ENCODE data around the gene OPRD1.

Gene OPRD1

DNA sequence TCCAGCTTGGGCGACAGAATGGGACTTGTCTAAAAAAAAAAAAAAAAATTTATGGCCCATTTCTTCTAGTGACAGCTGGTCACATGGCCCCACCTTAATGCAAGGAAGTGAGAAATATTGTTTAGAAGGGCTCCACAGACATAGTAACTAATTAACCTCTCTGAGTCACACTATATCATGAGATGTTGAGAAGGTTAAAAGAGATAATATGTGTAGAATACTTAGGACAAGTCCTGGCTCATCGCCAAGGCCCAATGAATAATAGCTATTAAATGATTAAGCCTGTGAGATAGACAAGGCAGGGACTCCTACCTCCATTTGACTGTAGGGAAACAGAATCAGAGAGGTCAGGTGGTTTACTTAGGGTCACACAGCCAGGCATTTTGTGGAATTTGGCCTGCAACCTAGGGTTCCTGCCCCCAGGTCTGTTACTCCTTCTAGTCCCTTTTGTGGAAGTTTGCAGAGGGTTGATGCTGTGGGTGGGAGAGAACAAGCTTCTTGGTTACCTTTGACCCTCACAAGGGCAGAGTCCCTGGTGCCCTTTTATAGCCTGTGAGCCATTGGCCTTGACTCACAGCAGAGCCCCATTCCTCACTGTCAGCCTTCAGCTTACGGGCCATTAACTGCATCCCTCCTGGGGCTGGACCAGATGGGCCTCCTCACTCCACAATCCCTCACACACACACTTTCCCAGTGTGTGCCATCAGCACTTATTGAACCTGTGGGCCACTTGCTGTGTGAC lies 48.5 kb downstream of the OPRD1 start (continued):
- TF ChIP-seq ZNF791 (tag by site-specific recombination; IDR thresholded peaks at IDR 0.05) (no peak), ZNF677 (tag by site-specific recombination; IDR thresholded peaks at IDR 0.05) (no peak), ZBTB8A (tag by site-specific recombination; IDR thresholded peaks at IDR 0.05) (peak; percentile 86), ZNF140 (tag by site-specific recombination; IDR thresholded peaks at IDR 0.05) (no peak), GLIS1 (tag by site-specific recombination; IDR thresholded peaks at IDR 0.05) (peak; percentile 95), ZBTB48 (tag by site-specific recombination; IDR thresholded peaks at IDR 0.05) (peak; percentile 16; the same call in 1 of the 2 replicates), ZNF510 (tag by site-specific recombination; IDR thresholded peaks at IDR 0.05; ENCODE audit: insufficient replicate concordance) (no peak), ZNF626 (tag by site-specific recombination; IDR thresholded peaks at IDR 0.05) (no peak), HOXA7 (CRISPR knock-in tag; IDR thresholded peaks at IDR 0.05; ENCODE audit: borderline replicate concordance) (no peak), ZNF214 (tag by site-specific recombination; IDR thresholded peaks at IDR 0.05; ENCODE audit: borderline replicate concordance) (no peak), ZNF530 (tag by site-specific recombination; IDR thresholded peaks at IDR 0.05; ENCODE audit: low read depth) (no peak), ZIC2 (tag by site-specific recombination; IDR thresholded peaks at IDR 0.05) (peak; percentile 100), ZNF654 (tag by site-specific recombination; IDR thresholded peaks at IDR 0.05; ENCODE audit: low read depth) (no peak), ZNF558 (tag by site-specific recombination; IDR thresholded peaks at IDR 0.05) (no peak; the same call in 1 of the 2 replicates), GLIS2 (tag by site-specific recombination; IDR thresholded peaks at IDR 0.05) (no peak), ZNF747 (tag by site-specific recombination; IDR thresholded peaks at IDR 0.05) (no peak), ZBTB21 (tag by site-specific recombination; IDR thresholded peaks at IDR 0.05) (no peak), GFI1B (tag by site-specific recombination; IDR thresholded peaks at IDR 0.05) (no peak), ZNF138 (tag by site-specific recombination; IDR thresholded peaks at IDR 0.05; ENCODE audit: borderline replicate concordance) (no peak), ZNF394 (tag by site-specific recombination; IDR thresholded peaks at IDR 0.05; ENCODE audit: borderline replicate concordance) (peak; percentile 17; the same call in 1 of the 2 replicates)
- TF ChIP-seq, protein P1, sequence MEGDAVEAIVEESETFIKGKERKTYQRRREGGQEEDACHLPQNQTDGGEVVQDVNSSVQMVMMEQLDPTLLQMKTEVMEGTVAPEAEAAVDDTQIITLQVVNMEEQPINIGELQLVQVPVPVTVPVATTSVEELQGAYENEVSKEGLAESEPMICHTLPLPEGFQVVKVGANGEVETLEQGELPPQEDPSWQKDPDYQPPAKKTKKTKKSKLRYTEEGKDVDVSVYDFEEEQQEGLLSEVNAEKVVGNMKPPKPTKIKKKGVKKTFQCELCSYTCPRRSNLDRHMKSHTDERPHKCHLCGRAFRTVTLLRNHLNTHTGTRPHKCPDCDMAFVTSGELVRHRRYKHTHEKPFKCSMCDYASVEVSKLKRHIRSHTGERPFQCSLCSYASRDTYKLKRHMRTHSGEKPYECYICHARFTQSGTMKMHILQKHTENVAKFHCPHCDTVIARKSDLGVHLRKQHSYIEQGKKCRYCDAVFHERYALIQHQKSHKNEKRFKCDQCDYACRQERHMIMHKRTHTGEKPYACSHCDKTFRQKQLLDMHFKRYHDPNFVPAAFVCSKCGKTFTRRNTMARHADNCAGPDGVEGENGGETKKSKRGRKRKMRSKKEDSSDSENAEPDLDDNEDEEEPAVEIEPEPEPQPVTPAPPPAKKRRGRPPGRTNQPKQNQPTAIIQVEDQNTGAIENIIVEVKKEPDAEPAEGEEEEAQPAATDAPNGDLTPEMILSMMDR (tag by site-specific recombination; IDR thresholded peaks at IDR 0.05), result no peak
- TF ChIP-seq, protein P2, sequence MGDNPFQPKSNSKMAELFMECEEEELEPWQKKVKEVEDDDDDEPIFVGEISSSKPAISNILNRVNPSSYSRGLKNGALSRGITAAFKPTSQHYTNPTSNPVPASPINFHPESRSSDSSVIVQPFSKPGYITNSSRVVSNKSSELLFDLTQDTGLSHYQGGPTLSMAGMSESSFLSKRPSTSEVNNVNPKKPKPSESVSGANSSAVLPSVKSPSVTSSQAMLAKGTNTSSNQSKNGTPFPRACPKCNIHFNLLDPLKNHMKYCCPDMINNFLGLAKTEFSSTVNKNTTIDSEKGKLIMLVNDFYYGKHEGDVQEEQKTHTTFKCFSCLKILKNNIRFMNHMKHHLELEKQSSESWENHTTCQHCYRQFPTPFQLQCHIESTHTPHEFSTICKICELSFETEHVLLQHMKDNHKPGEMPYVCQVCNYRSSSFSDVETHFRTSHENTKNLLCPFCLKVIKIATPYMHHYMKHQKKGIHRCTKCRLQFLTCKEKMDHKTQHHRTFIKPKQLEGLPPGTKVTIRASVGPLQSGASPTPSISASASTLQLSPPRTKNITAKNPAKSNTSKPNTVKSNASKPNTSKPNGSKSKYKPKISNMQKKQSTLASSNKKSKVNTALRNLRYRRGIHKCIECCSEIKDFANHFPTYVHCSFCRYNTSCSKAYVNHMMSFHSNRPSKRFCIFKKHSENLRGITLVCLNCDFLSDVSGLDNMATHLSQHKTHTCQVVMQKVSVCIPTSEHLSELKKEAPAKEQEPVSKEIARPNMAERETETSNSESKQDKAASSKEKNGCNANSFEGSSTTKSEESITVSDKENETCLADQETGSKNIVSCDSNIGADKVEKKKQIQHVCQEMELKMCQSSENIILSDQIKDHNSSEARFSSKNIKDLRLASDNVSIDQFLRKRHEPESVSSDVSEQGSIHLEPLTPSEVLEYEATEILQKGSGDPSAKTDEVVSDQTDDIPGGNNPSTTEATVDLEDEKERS (tag by site-specific recombination; IDR thresholded peaks at IDR 0.05), result no peak
- TF ChIP-seq, protein P3, sequence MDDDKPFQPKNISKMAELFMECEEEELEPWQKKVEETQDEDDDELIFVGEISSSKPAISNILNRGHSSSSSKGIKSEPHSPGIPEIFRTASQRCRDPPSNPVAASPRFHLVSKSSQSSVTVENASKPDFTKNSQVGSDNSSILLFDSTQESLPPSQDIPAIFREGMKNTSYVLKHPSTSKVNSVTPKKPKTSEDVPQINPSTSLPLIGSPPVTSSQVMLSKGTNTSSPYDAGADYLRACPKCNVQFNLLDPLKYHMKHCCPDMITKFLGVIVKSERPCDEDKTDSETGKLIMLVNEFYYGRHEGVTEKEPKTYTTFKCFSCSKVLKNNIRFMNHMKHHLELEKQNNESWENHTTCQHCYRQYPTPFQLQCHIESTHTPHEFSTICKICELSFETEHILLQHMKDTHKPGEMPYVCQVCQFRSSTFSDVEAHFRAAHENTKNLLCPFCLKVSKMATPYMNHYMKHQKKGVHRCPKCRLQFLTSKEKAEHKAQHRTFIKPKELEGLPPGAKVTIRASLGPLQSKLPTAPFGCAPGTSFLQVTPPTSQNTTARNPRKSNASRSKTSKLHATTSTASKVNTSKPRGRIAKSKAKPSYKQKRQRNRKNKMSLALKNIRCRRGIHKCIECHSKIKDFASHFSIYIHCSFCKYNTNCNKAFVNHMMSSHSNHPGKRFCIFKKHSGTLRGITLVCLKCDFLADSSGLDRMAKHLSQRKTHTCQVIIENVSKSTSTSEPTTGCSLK (tag by site-specific recombination; IDR thresholded peaks at IDR 0.05), result no peak
- TF ChIP-seq, protein P4, sequence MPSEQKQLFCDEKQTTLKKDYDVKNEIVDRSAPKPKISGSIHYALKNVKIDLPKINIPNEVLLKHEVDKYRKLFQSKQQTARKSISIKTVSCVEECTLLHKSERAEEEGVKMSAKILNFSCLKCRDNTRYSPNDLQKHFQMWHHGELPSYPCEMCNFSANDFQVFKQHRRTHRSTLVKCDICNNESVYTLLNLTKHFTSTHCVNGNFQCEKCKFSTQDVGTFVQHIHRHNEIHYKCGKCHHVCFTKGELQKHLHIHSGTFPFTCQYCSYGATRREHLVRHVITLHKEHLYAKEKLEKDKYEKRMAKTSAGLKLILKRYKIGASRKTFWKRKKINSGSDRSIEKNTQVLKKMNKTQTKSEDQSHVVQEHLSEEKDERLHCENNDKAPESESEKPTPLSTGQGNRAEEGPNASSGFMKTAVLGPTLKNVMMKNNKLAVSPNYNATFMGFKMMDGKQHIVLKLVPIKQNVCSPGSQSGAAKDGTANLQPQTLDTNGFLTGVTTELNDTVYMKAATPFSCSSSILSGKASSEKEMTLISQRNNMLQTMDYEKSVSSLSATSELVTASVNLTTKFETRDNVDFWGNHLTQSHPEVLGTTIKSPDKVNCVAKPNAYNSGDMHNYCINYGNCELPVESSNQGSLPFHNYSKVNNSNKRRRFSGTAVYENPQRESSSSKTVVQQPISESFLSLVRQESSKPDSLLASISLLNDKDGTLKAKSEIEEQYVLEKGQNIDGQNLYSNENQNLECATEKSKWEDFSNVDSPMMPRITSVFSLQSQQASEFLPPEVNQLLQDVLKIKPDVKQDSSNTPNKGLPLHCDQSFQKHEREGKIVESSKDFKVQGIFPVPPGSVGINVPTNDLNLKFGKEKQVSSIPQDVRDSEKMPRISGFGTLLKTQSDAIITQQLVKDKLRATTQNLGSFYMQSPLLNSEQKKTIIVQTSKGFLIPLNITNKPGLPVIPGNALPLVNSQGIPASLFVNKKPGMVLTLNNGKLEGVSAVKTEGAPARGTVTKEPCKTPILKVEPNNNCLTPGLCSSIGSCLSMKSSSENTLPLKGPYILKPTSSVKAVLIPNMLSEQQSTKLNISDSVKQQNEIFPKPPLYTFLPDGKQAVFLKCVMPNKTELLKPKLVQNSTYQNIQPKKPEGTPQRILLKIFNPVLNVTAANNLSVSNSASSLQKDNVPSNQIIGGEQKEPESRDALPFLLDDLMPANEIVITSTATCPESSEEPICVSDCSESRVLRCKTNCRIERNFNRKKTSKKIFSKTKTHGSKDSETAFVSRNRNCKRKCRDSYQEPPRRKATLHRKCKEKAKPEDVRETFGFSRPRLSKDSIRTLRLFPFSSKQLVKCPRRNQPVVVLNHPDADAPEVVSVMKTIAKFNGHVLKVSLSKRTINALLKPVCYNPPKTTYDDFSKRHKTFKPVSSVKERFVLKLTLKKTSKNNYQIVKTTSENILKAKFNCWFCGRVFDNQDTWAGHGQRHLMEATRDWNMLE (tag by site-specific recombination; conservative IDR thresholded peaks at IDR 0.05; ENCODE audit: low read depth), result no peak
- TF ChIP-seq, protein P5, sequence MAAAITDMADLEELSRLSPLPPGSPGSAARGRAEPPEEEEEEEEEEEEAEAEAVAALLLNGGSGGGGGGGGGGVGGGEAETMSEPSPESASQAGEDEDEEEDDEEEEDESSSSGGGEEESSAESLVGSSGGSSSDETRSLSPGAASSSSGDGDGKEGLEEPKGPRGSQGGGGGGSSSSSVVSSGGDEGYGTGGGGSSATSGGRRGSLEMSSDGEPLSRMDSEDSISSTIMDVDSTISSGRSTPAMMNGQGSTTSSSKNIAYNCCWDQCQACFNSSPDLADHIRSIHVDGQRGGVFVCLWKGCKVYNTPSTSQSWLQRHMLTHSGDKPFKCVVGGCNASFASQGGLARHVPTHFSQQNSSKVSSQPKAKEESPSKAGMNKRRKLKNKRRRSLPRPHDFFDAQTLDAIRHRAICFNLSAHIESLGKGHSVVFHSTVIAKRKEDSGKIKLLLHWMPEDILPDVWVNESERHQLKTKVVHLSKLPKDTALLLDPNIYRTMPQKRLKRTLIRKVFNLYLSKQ (tag by site-specific recombination; IDR thresholded peaks at IDR 0.05; ENCODE audit: borderline replicate concordance), result no peak

All from HEK293 (cell line).